Psoas muscle (tissue), 8 donors: ENCODE measurements around the gene ADAP2. TPM values are rescaled to one million over a fixed set of nuclear protein-coding genes. Genes with fewer than 3 reads are reported as not detected.

Experiments used
- ATAC-seq, 4 donors: fragments of 200-7000 bp; cut with Tn5 transposase; one replicate each; pipeline ENCODE4 v1.9.1; 2020; ENCODE audit warnings: moderate library complexity in 3 of 4, mild to moderate bottlenecking in 2 of 4
- DNase-seq, 2 donors: peaks; one replicate each; pipeline ENCODE4 v3.0.0-alpha.2; 2020
- H3K27ac ChIP-seq: fragments of 200-600 bp; one replicate; pipeline ENCODE4 v1.8.0; 2022
- H3K27me3 ChIP-seq, 3 donors: fragments of 200-600 bp in 1 of 3; one replicate each; pipeline versions ENCODE4 v1.6.1 to v1.8.0; 2013 to 2022; ENCODE audit warnings: low read length in 2 of 3, mild to moderate bottlenecking in 2 of 3, moderate library complexity in 1 of 3; ENCODE audit not compliant: insufficient read depth in 3 of 3
- H3K36me3 ChIP-seq, 2 donors: fragments of 200-600 bp in 1 of 2; one replicate each; pipeline versions ENCODE4 v1.6.1 to v1.8.0; 2013 to 2022; ENCODE audit warnings: low read depth in 1 of 2, mild to moderate bottlenecking in 1 of 2, moderate library complexity in 1 of 2; ENCODE audit not compliant: insufficient read depth in 1 of 2
- H3K4me1 ChIP-seq: fragments of 200-600 bp; one replicate; pipeline ENCODE4 v1.8.0; 2022
- H3K4me3 ChIP-seq: fragments of 200-600 bp; one replicate; pipeline ENCODE4 v1.8.0; 2022; ENCODE audit warnings: mild to moderate bottlenecking
- H3K9me3 ChIP-seq: fragments of 200-600 bp; one replicate; pipeline ENCODE4 v1.8.0; 2022
- WGBS, 3 donors: extraction: QIAGEN DNeasy Blood & Tissue Kit; methylation state at CpG; one replicate each; pipeline versions ENCODE4 v1.1.6 to v1.1.7; 2013; 5-methylcytosine and 5-hydroxymethylcytosine counted together
- intact Hi-C, 2 donors: fragments of 100-400 bp; cut with DNase I; formaldehyde crosslinking; loops; one replicate each; pipeline versions ENCODE4 v1.11.0 to v1.14.2; 2022
- polyA plus RNA-seq, 3 donors: library from polyadenylated mRNA; stranded (reverse); fragments of 200-250 nt; gene quantifications; one replicate each; pipeline ENCODE4 v1.2.3, GENCODE V29; 2013
- total RNA-seq, 4 donors: library from RNA; stranded (reverse); fragmentation: NEBNext Ultra II Directional in 2 of 4; extraction: Animal tissue kit (Norgen Biotek cat#: 25700) in 2 of 4; gene quantifications; one replicate each; pipeline versions ENCODE4 v1.2.1 to v1.2.4, GENCODE V29; 2021 to 2023
- TF ChIP-seq, protein P1 (sequence below): fragments of 200-600 bp; IDR thresholded peaks from one replicate; pipeline ENCODE4 v1.8.0; 2022; ENCODE audit warnings: antibody characterized with exemption
- donor health status: healthy with polysubstance abuse.
- donor health status: DM: no; HTN: no; CAD: no; lungs with moderate emphysema.
- donor health status: Bipolar disorder and iron deficiency.
- donor health status: healthy.
- donor health status: DM: yes; HTN: yes; CAD: no.
- donor health status: DM: no; HTN: no; CAD: no.
- donor health status: DM: no; HTN: no; CAD: no.
- donor health status: DM: yes; HTN: yes; CAD: no.

Gene ADAP2
- total and polyA plus RNA-seq, 7 donors, result 1.0 to 4.6 (median 3.4) TPM

- intact Hi-C loops, result no loop called here
- 79 to 84% (median 84%) methylated on average over 13 of the region's 13 CpGs for WGBS, 3 donors
- ATAC-seq (no peak), DNase-seq (peak in 1 of 2 donors; percentile 33)
- Histone ChIP-seq H3K27me3 (no peaks in the 10 kb centered on the region), H3K27ac (no peak overlapping the region), H3K4me1 (no peaks in the 10 kb centered on the region), H3K9me3 (no peaks in the 10 kb centered on the region), H3K4me3 (no peak overlapping the region), H3K36me3 (no peaks in the 10 kb centered on the region)
- TF ChIP-seq, protein P1, sequence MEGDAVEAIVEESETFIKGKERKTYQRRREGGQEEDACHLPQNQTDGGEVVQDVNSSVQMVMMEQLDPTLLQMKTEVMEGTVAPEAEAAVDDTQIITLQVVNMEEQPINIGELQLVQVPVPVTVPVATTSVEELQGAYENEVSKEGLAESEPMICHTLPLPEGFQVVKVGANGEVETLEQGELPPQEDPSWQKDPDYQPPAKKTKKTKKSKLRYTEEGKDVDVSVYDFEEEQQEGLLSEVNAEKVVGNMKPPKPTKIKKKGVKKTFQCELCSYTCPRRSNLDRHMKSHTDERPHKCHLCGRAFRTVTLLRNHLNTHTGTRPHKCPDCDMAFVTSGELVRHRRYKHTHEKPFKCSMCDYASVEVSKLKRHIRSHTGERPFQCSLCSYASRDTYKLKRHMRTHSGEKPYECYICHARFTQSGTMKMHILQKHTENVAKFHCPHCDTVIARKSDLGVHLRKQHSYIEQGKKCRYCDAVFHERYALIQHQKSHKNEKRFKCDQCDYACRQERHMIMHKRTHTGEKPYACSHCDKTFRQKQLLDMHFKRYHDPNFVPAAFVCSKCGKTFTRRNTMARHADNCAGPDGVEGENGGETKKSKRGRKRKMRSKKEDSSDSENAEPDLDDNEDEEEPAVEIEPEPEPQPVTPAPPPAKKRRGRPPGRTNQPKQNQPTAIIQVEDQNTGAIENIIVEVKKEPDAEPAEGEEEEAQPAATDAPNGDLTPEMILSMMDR, result no peak
These were observed 17.4 kb downstream of the ADAP2 start for GRCh38 chr17:30939051-30939689.

DNA sequence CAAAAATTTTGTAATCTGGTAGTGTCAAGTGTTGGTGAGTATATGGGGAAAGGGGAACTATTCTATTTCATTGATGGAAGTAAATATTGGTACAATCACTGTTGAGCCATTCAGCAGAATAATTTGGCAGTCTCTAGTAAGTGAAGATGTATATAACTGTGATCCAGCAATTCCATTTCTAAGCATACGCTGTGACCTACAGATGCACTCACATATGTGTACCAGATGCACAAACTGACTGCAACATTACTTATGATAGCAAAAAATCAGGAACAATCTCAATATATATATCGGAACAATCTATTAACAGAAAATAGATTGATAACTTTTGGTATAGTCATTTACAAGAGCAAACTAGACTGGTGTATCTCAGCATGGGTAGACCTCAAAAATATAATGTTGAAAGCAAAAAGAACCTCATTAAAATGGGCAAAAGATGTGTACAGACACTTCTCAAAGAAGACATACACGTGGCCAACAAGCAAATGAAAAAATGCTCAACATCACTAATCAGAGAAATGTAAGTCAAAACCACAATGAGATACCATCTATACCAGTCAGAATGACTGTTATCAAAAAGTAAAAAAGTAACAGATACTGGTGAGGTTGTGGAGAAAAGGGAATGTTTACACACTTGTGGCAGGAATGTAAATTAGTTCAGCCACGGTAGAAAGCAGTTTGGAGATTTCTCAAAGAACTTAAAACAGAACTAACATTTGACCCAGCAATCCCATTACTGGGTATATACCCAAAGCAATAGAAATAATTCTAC is 20.7 kb downstream of the ADAP2 start:
- TF ChIP-seq, protein P1, result no peak
- no peak for DNase-seq
- Histone ChIP-seq H3K36me3 (no peaks in the 10 kb centered on the region), H3K27ac (no peak overlapping the region), H3K9me3 (no peaks in the 10 kb centered on the region), H3K27me3 (no peaks in the 10 kb centered on the region), H3K4me3 (no peak overlapping the region), H3K4me1 (no peaks in the 10 kb centered on the region)
- ATAC-seq, result no peak
- intact Hi-C loops, result no loop called here
- WGBS, 3 donors, result 68 to 70% (median 70%) methylated on average over 4 of the region's 4 CpGs

DNA sequence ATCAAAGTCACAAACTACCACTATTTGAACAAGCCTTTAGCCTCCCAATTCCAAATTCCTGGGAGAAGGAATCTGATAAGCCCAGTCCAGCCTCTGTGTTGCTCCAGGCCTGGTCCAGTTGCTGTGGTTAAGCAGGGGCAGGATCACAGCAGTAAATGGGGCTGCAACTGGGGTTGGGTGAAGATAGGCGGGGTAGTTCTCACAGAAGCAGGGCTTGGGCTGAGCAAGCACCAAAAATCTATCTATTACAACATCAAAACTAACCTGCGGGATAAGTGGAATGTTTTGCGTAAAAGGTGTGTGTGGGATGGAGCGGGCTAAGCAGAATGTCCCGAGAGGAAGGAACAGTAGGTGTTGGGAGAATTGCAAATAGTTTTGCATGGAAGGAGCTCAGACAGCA is 26.1 kb downstream of the ADAP2 start:
- TF ChIP-seq, protein P1, result no peak
- Histone ChIP-seq H3K27ac (no peak overlapping the region), H3K4me3 (no peak overlapping the region), H3K36me3 (no peaks in the 10 kb centered on the region), H3K9me3 (no peaks in the 10 kb centered on the region), H3K4me1 (no peaks in the 10 kb centered on the region), H3K27me3 (no peaks in the 10 kb centered on the region)
- intact Hi-C loops, result no loop called here
- DNase-seq (peak in 1 of 2 donors; percentile 9), ATAC-seq (no peak)
- 94 to 96% (median 95%) methylated on average over 5 of the region's 5 CpGs for WGBS, 3 donors

DNA sequence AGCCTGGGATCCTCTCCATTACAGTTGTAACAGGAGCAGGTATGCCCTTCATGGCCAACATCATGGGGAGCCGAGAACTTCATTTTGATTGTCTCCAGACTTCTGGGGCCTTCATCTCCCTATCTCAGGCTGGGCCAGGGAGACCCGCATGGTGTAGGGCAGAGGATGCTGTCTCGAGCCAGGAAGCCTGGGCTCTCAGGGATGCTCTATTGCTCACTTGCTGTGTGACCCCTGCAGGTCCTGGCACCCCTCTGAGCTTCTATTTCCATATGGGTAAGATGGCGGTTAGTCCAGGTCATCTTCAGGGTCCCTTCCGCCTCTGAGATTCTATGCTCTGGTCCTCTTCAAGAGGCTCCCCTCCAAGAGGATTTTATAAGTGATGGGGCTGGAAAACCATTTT is 28.4 kb downstream of the ADAP2 start:
- Histone ChIP-seq H3K4me1 (no peaks in the 10 kb centered on the region), H3K4me3 (no peak overlapping the region), H3K27me3 (no peaks in the 10 kb centered on the region), H3K9me3 (no peaks in the 10 kb centered on the region), H3K36me3 (no peaks in the 10 kb centered on the region), H3K27ac (peak overlapping the region; percentile 11)
- no peak for ATAC-seq
- TF ChIP-seq, protein P1, result no peak
- intact Hi-C loops, result no loop called here
- peak in 1 of 2 donors; percentile 34 for DNase-seq
- WGBS, 3 donors, result 90 to 91% (median 91%) methylated on average over 5 of the region's 5 CpGs
